HUES48 (cell line): ENCODE measurements around the gene HS3ST3A1.

Experiments
- H3K27ac ChIP-seq: one replicate; pipeline ENCODE4 v1.7.0; 2013; ENCODE audit warnings: low read depth, low read length, inconsistent platforms
- H3K27me3 ChIP-seq: 2 replicates; pipeline ENCODE4 v1.6.1; 2013; ENCODE audit warnings: mild to moderate bottlenecking, low read length; ENCODE audit not compliant: control insufficient read depth, insufficient read depth
- H3K36me3 ChIP-seq: 2 replicates; pipeline ENCODE4 v1.6.1; 2013; ENCODE audit warnings: low read length; ENCODE audit not compliant: control insufficient read depth, insufficient read depth
- H3K4me1 ChIP-seq: 2 replicates; pipeline ENCODE4 v1.6.1; 2013; ENCODE audit warnings: mild to moderate bottlenecking, low read length; ENCODE audit not compliant: control insufficient read depth, insufficient read depth
- H3K4me3 ChIP-seq: 2 replicates; pipeline ENCODE4 v1.5.1; 2013; ENCODE audit warnings: mild to moderate bottlenecking, low read depth, low read length
- H3K9ac ChIP-seq: 2 replicates; pipeline ENCODE4 v1.6.1; 2013; ENCODE audit warnings: mild to moderate bottlenecking, low read depth, low read length, moderate library complexity
- H3K9me3 ChIP-seq: 2 replicates; pipeline ENCODE4 v1.6.1; 2013; ENCODE audit warnings: low read length; ENCODE audit not compliant: control insufficient read depth, insufficient read depth

HS3ST3A1 gene

DNA sequence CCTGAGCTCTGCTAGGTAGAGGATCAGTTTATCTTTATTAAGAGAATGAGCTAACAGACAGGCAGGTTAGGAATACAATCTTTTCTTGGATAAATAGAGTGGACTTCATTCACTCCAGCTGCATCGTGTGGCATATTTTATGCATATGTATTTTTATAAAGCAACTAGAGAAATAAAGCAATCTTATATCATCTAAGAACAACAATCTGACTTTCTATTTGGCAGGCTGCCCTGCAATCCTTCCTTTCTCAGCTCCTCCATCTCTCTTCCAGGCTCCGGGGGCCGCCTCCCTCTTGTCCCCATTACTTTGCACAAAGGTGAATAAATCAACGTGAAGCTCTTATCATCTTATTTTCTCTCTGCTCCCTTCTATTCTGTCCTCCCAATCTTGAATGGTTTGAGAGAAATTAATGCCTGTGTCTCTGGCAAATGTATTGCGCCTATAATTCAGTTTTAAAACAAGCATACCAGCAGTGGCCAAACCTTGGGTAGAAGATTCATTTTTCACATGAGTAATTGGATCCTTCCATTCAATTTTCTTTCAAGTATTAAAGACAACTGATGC lies 64.5 kb downstream of the HS3ST3A1 start:
- Histone ChIP-seq H3K9ac (no peak overlapping the region), H3K4me1 (peaks cover under 1% of the 10 kb centered on the region; the same call in 1 of the 2 replicates), H3K36me3 (no peaks in the 10 kb centered on the region), H3K4me3 (no peak overlapping the region), H3K9me3 (peaks cover 2% of the 10 kb centered on the region; the same call in 1 of the 2 replicates), H3K27ac (no peak overlapping the region), H3K27me3 (no peaks in the 10 kb centered on the region)

DNA sequence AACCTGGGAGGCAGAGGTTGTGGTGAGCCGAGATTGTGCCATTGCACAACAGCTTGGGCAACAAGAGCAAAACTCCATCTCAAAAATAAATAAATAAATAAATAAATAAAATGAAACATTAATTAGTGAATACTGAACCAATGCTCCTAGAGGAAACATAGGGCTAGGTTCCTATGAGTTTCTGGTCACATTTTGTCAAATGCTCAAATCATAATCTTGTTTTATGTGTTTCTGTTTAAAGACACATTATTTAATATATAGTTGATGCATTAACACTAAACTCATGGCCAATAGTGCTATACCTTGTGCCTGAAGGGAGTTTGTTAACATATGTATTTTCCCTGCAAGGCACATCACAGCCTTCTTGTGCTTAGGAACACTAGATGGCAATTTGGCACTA lies 66.8 kb downstream of the HS3ST3A1 start:
- H3K9me3 ChIP-seq: peaks cover 2% of the 10 kb centered on the region; the same call in 1 of the 2 replicates
- no peak overlapping the region for H3K27ac ChIP-seq
- no peaks in the 10 kb centered on the region for H3K27me3 ChIP-seq
- H3K36me3 ChIP-seq: no peaks in the 10 kb centered on the region
- no peak overlapping the region for H3K9ac ChIP-seq
- H3K4me1 ChIP-seq: peaks cover 8% of the 10 kb centered on the region
- H3K4me3 ChIP-seq: no peak overlapping the region

- H3K9me3 ChIP-seq: peaks cover 2% of the 10 kb centered on the region; the same call in 1 of the 2 replicates
Observed at GRCh38 chr17:13531721-13532120, 70.0 kb downstream of the HS3ST3A1 start.

DNA sequence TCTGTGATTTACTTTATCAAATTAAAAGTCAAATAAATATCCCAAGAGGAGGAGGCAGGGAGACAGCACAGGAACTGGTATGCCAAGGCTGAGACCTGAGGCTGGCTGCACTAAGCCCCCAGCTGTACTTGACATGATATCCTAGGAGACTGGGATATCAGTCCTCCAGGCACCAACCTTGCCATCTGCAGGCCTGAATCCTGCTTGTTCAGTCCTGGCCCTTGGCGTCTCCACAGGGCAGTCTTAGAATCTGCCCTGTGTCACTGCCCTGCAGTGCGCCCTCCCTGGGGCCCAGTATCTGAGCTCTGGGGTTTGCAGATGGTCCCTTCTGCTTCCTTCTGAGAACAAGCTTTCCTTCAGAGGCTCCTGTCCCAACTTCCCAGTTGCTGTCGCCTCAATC lies 75.9 kb downstream of the HS3ST3A1 start:
- Histone ChIP-seq H3K36me3 (no peaks in the 10 kb centered on the region), H3K9ac (no peak overlapping the region), H3K4me3 (no peak overlapping the region)

More at GRCh38 chr17:13531721-13532120, 70.0 kb downstream of the HS3ST3A1 start:
- no peak overlapping the region for H3K4me3 ChIP-seq
- H3K27ac ChIP-seq: no peak overlapping the region
- H3K4me1 ChIP-seq: peaks cover 12% of the 10 kb centered on the region
- H3K9ac ChIP-seq: no peak overlapping the region
- no peaks in the 10 kb centered on the region for H3K36me3 ChIP-seq
- no peaks in the 10 kb centered on the region for H3K27me3 ChIP-seq

GRCh38 chr17:13523164-13523563 lies 78.6 kb downstream of the HS3ST3A1 start:
- Histone ChIP-seq H3K9me3 (no peaks in the 10 kb centered on the region), H3K4me1 (peaks cover 3% of the 10 kb centered on the region; the same call in 1 of the 2 replicates), H3K36me3 (no peaks in the 10 kb centered on the region), H3K4me3 (no peak overlapping the region), H3K27ac (no peak overlapping the region), H3K9ac (no peak overlapping the region), H3K27me3 (no peaks in the 10 kb centered on the region)

More for the DNA sequence above, 75.9 kb downstream of the HS3ST3A1 start:
- H3K9me3 ChIP-seq: no peaks in the 10 kb centered on the region
- peaks cover 8% of the 10 kb centered on the region; the same call in 1 of the 2 replicates for H3K4me1 ChIP-seq
- H3K27ac ChIP-seq: no peak overlapping the region
- H3K27me3 ChIP-seq: no peaks in the 10 kb centered on the region

DNA sequence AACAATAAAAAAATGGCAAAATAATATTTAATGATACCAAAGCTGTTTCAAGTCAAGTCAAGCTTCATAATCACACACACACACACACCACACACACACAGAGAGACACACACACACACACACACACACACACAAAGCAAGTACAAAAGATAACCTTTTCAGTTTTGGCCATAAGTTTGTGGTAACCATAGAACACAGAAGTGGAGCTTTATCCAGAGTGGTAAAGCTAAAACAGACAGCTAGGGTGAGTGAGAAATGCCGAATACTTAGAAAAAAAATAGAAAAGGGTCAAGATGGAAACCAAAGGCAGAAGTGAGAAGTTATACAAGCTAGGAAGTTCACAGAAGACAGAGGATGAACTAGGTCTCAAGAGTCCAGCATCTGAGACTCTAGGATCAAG lies 79.0 kb downstream of the HS3ST3A1 start:
- H3K9me3 ChIP-seq: no peaks in the 10 kb centered on the region
- no peaks in the 10 kb centered on the region for H3K27me3 ChIP-seq
- no peak overlapping the region for H3K27ac ChIP-seq
- peaks cover 3% of the 10 kb centered on the region; the same call in 1 of the 2 replicates for H3K4me1 ChIP-seq
- H3K4me3 ChIP-seq: no peak overlapping the region
- H3K36me3 ChIP-seq: no peaks in the 10 kb centered on the region
- no peak overlapping the region for H3K9ac ChIP-seq

DNA sequence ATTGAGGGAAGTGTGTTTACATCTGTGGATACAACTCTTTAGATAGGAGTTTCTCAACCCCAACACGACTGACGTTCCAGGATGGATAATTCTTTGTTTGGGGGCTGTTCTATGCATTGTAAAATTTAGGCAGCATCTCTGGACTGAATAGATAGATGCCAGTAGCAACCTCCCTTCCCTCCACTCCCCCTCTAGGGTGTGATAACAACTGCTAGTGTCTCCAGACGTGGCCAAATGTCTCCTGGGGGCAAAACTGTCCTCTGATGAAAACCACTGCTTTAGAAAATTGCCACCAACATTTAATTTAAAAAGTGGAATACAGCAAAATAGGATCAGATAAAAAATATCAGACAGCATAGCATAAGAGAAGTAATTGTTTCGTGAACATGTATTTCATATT lies 79.9 kb downstream of the HS3ST3A1 start:
- no peaks in the 10 kb centered on the region for H3K27me3 ChIP-seq
- H3K9me3 ChIP-seq: no peaks in the 10 kb centered on the region
- no peak overlapping the region for H3K9ac ChIP-seq
- no peaks in the 10 kb centered on the region for H3K36me3 ChIP-seq
- no peak overlapping the region for H3K27ac ChIP-seq
- H3K4me3 ChIP-seq: no peak overlapping the region
- peaks cover 3% of the 10 kb centered on the region; the same call in 1 of the 2 replicates for H3K4me1 ChIP-seq

DNA sequence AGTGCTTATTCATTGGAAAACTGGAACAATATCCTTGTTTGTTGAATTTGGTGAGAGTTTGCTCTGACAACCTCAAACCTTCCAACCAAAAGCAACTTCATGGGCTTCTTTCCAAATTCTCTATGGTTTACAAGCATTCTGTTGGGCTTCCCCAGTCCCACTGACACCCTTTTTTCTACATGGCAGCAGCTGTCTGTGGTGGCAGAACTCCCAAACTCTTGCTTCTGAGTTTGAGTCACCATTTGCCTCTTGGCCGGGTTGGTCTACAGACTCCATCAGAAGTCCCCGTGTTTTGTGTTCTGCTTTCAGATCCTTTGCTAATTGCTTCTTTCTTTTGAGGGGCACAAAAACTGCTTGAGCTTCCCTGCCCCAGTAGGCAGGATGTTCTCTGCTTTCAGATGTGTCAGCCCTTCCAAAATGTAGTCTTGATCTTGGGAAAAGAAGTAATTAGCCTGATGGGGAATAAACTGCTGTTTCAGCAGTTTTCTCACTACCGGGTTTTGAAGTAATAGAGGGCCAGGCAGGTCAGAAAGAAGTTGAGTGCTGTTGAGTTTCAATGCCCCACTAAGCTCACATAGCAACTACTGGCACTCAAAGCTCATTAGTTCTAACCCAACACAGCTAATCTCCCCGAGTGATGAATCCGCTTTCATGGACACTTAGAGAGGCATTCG lies 80.7 kb downstream of the HS3ST3A1 start:
- Histone ChIP-seq H3K4me1 (peaks cover 3% of the 10 kb centered on the region; the same call in 1 of the 2 replicates), H3K9ac (no peak overlapping the region), H3K9me3 (no peaks in the 10 kb centered on the region), H3K27me3 (no peaks in the 10 kb centered on the region), H3K27ac (no peak overlapping the region), H3K36me3 (no peaks in the 10 kb centered on the region), H3K4me3 (no peak overlapping the region)

DNA sequence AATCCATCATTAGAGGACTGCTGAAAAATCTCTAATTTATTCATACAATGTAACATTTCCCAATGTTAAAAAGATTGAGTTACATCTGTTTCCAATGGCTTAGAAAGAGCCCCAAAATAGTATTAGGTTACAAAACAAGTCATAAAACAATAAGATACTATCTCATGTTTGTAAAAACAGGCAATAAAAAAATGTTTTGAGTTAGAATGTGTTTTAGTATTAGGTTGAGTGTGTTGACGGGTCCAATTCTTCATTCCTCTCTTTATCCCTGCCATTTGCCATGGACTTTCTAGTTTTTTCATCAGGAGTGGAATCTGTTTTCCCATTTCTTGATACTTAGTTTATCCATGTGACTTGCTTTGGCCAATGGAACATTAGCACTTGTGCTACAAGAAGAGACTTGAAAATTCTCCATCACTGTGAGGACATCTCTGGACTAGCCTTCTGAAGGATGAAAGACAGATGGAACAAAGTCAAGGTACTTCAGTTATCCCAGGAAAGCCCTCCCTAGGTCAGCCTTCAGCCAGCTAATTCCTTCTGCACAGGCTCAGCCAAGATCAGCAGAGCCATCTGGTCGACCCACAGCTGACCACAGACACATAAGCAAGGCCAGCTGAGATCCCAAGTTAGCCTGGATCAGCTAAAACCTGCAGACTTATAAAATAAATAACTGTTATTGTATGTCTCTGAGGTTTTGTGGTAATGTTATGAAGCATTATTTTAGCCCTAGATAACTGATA lies 83.3 kb downstream of the HS3ST3A1 start:
- Histone ChIP-seq H3K9me3 (no peaks in the 10 kb centered on the region), H3K27ac (no peak overlapping the region), H3K27me3 (no peaks in the 10 kb centered on the region), H3K36me3 (no peaks in the 10 kb centered on the region), H3K4me1 (peaks cover 3% of the 10 kb centered on the region; the same call in 1 of the 2 replicates), H3K9ac (no peak overlapping the region), H3K4me3 (no peak overlapping the region)

GRCh38 chr17:13513039-13513405 lies 88.7 kb downstream of the HS3ST3A1 start:
- Histone ChIP-seq H3K27me3 (no peaks in the 10 kb centered on the region), H3K27ac (no peak overlapping the region), H3K4me1 (peaks cover 13% of the 10 kb centered on the region; the same call in 1 of the 2 replicates), H3K9me3 (no peaks in the 10 kb centered on the region), H3K9ac (no peak overlapping the region), H3K36me3 (no peaks in the 10 kb centered on the region), H3K4me3 (no peak overlapping the region)

GRCh38 chr17:13510062-13510461 lies 91.7 kb downstream of the HS3ST3A1 start:
- H3K4me1 ChIP-seq: peaks cover 13% of the 10 kb centered on the region; the same call in 1 of the 2 replicates
- H3K27me3 ChIP-seq: no peaks in the 10 kb centered on the region
- no peak overlapping the region for H3K27ac ChIP-seq
- H3K9me3 ChIP-seq: no peaks in the 10 kb centered on the region
- H3K36me3 ChIP-seq: no peaks in the 10 kb centered on the region
- H3K9ac ChIP-seq: no peak overlapping the region
- no peak overlapping the region for H3K4me3 ChIP-seq
